ENCODE measurements around the gene PLSCR1.

Gene PLSCR1

DNA sequence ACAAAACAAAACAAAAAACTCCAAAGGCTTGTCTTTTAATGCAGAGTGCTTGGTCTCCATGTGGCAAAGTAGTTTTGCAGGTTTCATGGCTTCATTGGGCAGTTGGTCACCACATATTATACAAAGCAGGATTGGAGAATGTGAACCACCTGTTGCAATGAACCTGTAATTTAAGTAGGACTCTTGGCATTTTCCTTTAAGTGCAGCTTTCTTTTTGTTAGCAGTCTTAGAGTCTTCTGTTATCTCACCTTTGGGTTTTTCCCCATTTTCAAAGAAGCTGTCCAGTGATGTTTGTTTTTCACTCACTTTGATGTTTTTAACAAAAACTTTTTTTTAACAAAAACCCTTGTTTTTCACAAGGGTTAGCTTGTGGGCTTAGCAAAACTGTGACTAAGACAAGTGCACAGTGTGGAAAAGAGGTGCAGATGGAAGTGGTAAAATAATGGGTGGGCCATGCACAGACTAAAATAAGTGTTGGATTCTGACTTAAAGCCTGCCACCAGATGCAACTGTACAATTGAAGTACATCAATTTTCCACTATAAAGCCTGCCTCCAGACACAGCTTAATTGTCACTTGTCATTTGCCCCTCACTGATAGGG lies 2.9 kb upstream of the PLSCR1 start:
- no peaks in the 10 kb centered on the region for H3K9me3 ChIP-seq (ENCODE audit: low read length)

GRCh38 chr3:146546366-146546965 lies 2.1 kb upstream of the PLSCR1 start:
- Histone ChIP-seq H3K9me3 (ENCODE audit: low read length) (no peaks in the 10 kb centered on the region), H3K4me1 (ENCODE audit: insufficient read depth, low read length) (peaks cover 23% of the 10 kb centered on the region), H3K4me3 (ENCODE audit: low read depth in 1 of 2, low read length in 2 of 2) (no peak overlapping the region), H3K9ac (ENCODE audit: low read length) (no peak overlapping the region), H3K27me3 (ENCODE audit: control insufficient read depth in 1 of 2, insufficient read depth in 2 of 2, low read length in 2 of 2) (no peaks in the 10 kb centered on the region), H3K27ac (ENCODE audit: low read depth, low read length) (no peak overlapping the region), H3K36me3 (ENCODE audit: insufficient read depth, low read length) (no peaks in the 10 kb centered on the region)

More for the DNA sequence above, 2.9 kb upstream of the PLSCR1 start:
- no peaks in the 10 kb centered on the region for H3K27me3 ChIP-seq (ENCODE audit: control insufficient read depth in 1 of 2, insufficient read depth in 2 of 2, low read length in 2 of 2)
- no peaks in the 10 kb centered on the region for H3K36me3 ChIP-seq (ENCODE audit: insufficient read depth, low read length)
- H3K4me1 ChIP-seq (ENCODE audit: insufficient read depth, low read length): peaks cover 15% of the 10 kb centered on the region
- H3K4me3 ChIP-seq (ENCODE audit: low read depth in 1 of 2, low read length in 2 of 2): no peak overlapping the region
- no peak overlapping the region for H3K9ac ChIP-seq (ENCODE audit: low read length)
- no peak overlapping the region for H3K27ac ChIP-seq (ENCODE audit: low read depth, low read length)

- H3K27ac ChIP-seq (ENCODE audit: low read depth, low read length): peak overlapping the region; percentile 97
- H3K9me3 ChIP-seq (ENCODE audit: low read length): no peaks in the 10 kb centered on the region
- H3K36me3 ChIP-seq (ENCODE audit: insufficient read depth, low read length): no peaks in the 10 kb centered on the region
- peak overlapping the region; percentile 58 for H3K9ac ChIP-seq (ENCODE audit: low read length)
- peaks cover 18% of the 10 kb centered on the region for H3K4me1 ChIP-seq (ENCODE audit: insufficient read depth, low read length)
- no peaks in the 10 kb centered on the region for H3K27me3 ChIP-seq (ENCODE audit: control insufficient read depth in 1 of 2, insufficient read depth in 2 of 2, low read length in 2 of 2)
- H3K4me3 ChIP-seq (ENCODE audit: low read depth in 1 of 2, low read length in 2 of 2): peak overlapping the region; percentile 77 to 90
Measured at GRCh38 chr3:146544929-146545528, 622 bp upstream of the PLSCR1 start.

DNA sequence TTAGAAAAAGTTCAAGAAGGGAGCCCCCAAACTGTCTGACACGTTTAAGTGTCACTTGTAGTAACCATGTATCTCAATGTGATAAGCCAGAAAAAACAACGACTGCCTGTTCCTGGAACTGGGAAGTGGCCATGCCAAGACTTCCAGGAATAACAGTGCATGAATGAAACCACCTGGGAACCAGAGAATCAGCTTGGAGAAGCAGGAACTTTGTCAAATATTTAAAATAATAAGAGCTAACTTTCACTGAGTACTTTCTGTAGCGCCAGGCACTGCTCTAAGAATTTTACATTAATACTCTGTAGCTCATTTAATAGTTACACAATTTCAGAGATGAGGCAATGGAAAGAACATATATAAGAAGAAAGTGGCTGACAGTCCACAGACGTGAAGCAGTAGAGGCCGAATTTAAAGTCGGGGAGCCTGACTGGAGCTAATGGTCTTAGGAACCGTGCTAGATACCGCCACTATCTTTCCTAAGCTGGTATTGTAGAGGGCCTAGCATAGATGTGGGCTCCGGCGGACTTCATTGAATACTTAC lies 876 bp downstream of the PLSCR1 start:
- no peaks in the 10 kb centered on the region for H3K36me3 ChIP-seq (ENCODE audit: insufficient read depth, low read length)
- H3K27me3 ChIP-seq (ENCODE audit: control insufficient read depth in 1 of 2, insufficient read depth in 2 of 2, low read length in 2 of 2): no peaks in the 10 kb centered on the region
- peak overlapping the region; percentile 97 for H3K27ac ChIP-seq (ENCODE audit: low read depth, low read length)
- H3K9me3 ChIP-seq (ENCODE audit: low read length): no peaks in the 10 kb centered on the region
- H3K4me3 ChIP-seq (ENCODE audit: low read depth in 1 of 2, low read length in 2 of 2): peak overlapping the region; percentile 77 to 90
- H3K9ac ChIP-seq (ENCODE audit: low read length): peak overlapping the region; percentile 58
- peaks cover 18% of the 10 kb centered on the region for H3K4me1 ChIP-seq (ENCODE audit: insufficient read depth, low read length)

DNA sequence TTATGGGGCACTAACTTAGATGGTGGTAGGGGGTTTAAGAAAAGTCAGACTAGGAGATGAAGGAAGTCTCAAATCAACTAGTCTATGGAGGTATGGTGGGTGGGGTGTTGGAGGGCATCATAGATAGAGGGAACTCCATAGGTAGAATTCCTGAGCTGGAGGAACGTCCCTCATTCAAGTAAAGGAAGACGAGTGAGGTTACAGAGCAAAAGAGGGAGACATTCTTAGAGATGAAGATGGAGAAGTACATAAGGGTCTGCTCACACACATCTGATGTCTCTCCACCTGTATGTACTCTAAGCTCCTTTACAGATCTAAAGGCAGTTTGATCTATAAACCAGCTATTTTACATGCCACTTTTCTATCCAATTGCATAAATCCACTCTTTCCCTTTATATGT lies 1.4 kb downstream of the PLSCR1 start:
- H3K9me3 ChIP-seq (ENCODE audit: low read length): no peaks in the 10 kb centered on the region
- peak overlapping the region; percentile 58 for H3K9ac ChIP-seq (ENCODE audit: low read length)
- H3K36me3 ChIP-seq (ENCODE audit: insufficient read depth, low read length): no peaks in the 10 kb centered on the region
- no peaks in the 10 kb centered on the region for H3K27me3 ChIP-seq (ENCODE audit: control insufficient read depth in 1 of 2, insufficient read depth in 2 of 2, low read length in 2 of 2)
- peaks cover 18% of the 10 kb centered on the region for H3K4me1 ChIP-seq (ENCODE audit: insufficient read depth, low read length)
- peak overlapping the region in 1 of 2 donors; percentile 77 for H3K4me3 ChIP-seq (ENCODE audit: low read depth in 1 of 2, low read length in 2 of 2)
- H3K27ac ChIP-seq (ENCODE audit: low read depth, low read length): peak overlapping the region; percentile 97

GRCh38 chr3:146542179-146542578 lies 2.2 kb downstream of the PLSCR1 start:
- H3K9ac ChIP-seq (ENCODE audit: low read length): no peak overlapping the region
- H3K27ac ChIP-seq (ENCODE audit: low read depth, low read length): peak overlapping the region; percentile 35
- peak overlapping the region in 1 of 2 donors; percentile 13 for H3K4me3 ChIP-seq (ENCODE audit: low read depth in 1 of 2, low read length in 2 of 2)
- H3K36me3 ChIP-seq (ENCODE audit: insufficient read depth, low read length): no peaks in the 10 kb centered on the region
- peaks cover 21% of the 10 kb centered on the region for H3K4me1 ChIP-seq (ENCODE audit: insufficient read depth, low read length)
- H3K27me3 ChIP-seq (ENCODE audit: control insufficient read depth in 1 of 2, insufficient read depth in 2 of 2, low read length in 2 of 2): no peaks in the 10 kb centered on the region
- no peaks in the 10 kb centered on the region for H3K9me3 ChIP-seq (ENCODE audit: low read length)

GRCh38 chr3:146540978-146541377 lies 3.4 kb downstream of the PLSCR1 start:
- no peak overlapping the region for H3K9ac ChIP-seq (ENCODE audit: low read length)
- H3K4me1 ChIP-seq (ENCODE audit: insufficient read depth, low read length): peaks cover 31% of the 10 kb centered on the region
- no peaks in the 10 kb centered on the region for H3K27me3 ChIP-seq (ENCODE audit: control insufficient read depth in 1 of 2, insufficient read depth in 2 of 2, low read length in 2 of 2)
- peak overlapping the region; percentile 39 for H3K27ac ChIP-seq (ENCODE audit: low read depth, low read length)
- H3K36me3 ChIP-seq (ENCODE audit: insufficient read depth, low read length): no peaks in the 10 kb centered on the region
- H3K9me3 ChIP-seq (ENCODE audit: low read length): no peaks in the 10 kb centered on the region
- H3K4me3 ChIP-seq (ENCODE audit: low read depth in 1 of 2, low read length in 2 of 2): no peak overlapping the region

DNA sequence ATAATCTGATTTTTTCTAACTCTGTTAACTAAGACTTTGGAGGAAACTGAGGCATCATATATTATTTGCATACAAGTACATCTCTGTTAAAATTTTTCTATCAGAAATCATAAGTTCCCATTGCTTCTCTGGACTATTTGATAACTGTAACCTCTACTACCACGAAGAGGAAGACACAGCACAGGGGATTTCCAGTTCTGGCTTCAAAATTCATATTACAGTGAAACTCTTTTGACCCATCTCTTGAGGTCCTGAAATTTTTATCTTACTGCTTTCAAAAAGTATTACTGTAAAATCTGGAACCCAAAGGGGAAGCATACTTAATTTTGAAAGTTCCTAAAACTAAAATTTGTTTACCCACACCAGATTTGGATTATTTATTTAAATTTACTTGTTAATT lies 4.2 kb downstream of the PLSCR1 start:
- H3K27ac ChIP-seq (ENCODE audit: low read depth, low read length): no peak overlapping the region

DNA sequence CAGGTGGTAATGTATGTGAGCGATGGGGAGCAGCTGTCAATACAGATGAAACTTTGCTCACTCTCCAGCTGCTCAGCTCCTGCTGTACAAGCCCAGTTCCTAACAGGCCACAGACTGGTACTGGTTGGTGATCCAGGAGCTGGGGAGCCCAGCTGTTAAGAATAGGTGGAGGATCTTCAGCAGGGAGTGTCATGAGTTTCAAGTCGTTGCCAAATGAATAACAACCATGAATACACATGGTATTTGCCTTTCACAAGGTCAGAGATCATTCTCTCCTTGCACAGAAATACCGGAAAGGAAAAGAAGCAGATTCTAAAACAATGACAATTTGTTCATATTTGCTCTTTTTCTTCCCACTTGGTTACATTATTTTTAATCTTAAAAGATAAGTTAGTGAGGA lies 5.1 kb downstream of the PLSCR1 start:
- Histone ChIP-seq H3K36me3 (ENCODE audit: insufficient read depth, low read length) (no peaks in the 10 kb centered on the region), H3K27ac (ENCODE audit: low read depth, low read length) (no peak overlapping the region), H3K4me1 (ENCODE audit: insufficient read depth, low read length) (peaks cover 31% of the 10 kb centered on the region), H3K4me3 (ENCODE audit: low read depth in 1 of 2, low read length in 2 of 2) (no peak overlapping the region), H3K9ac (ENCODE audit: low read length) (no peak overlapping the region), H3K27me3 (ENCODE audit: control insufficient read depth in 1 of 2, insufficient read depth in 2 of 2, low read length in 2 of 2) (no peaks in the 10 kb centered on the region), H3K9me3 (ENCODE audit: low read length) (no peaks in the 10 kb centered on the region)

More for the DNA sequence above, 4.2 kb downstream of the PLSCR1 start:
- no peak overlapping the region for H3K9ac ChIP-seq (ENCODE audit: low read length)
- no peaks in the 10 kb centered on the region for H3K27me3 ChIP-seq (ENCODE audit: control insufficient read depth in 1 of 2, insufficient read depth in 2 of 2, low read length in 2 of 2)
- H3K36me3 ChIP-seq (ENCODE audit: insufficient read depth, low read length): no peaks in the 10 kb centered on the region
- H3K9me3 ChIP-seq (ENCODE audit: low read length): no peaks in the 10 kb centered on the region
- H3K4me3 ChIP-seq (ENCODE audit: low read depth in 1 of 2, low read length in 2 of 2): no peak overlapping the region
- peaks cover 31% of the 10 kb centered on the region for H3K4me1 ChIP-seq (ENCODE audit: insufficient read depth, low read length)

GRCh38 chr3:146537603-146538002 lies 6.8 kb downstream of the PLSCR1 start:
- no peaks in the 10 kb centered on the region for H3K36me3 ChIP-seq (ENCODE audit: insufficient read depth, low read length)
- H3K9me3 ChIP-seq (ENCODE audit: low read length): no peaks in the 10 kb centered on the region
- no peaks in the 10 kb centered on the region for H3K27me3 ChIP-seq (ENCODE audit: control insufficient read depth in 1 of 2, insufficient read depth in 2 of 2, low read length in 2 of 2)
- no peak overlapping the region for H3K27ac ChIP-seq (ENCODE audit: low read depth, low read length)
- H3K4me3 ChIP-seq (ENCODE audit: low read depth in 1 of 2, low read length in 2 of 2): no peak overlapping the region
- peaks cover 25% of the 10 kb centered on the region for H3K4me1 ChIP-seq (ENCODE audit: insufficient read depth, low read length)
- no peak overlapping the region for H3K9ac ChIP-seq (ENCODE audit: low read length)

- H3K9me3 ChIP-seq (ENCODE audit: low read length): no peaks in the 10 kb centered on the region
Measured at GRCh38 chr3:146536681-146537080, 7.7 kb downstream of the PLSCR1 start.

More at GRCh38 chr3:146536681-146537080, 7.7 kb downstream of the PLSCR1 start:
- Histone ChIP-seq H3K4me1 (ENCODE audit: insufficient read depth, low read length) (peaks cover 17% of the 10 kb centered on the region), H3K27ac (ENCODE audit: low read depth, low read length) (no peak overlapping the region), H3K36me3 (ENCODE audit: insufficient read depth, low read length) (peaks cover 5% of the 10 kb centered on the region), H3K27me3 (ENCODE audit: control insufficient read depth in 1 of 2, insufficient read depth in 2 of 2, low read length in 2 of 2) (no peaks in the 10 kb centered on the region), H3K4me3 (ENCODE audit: low read depth in 1 of 2, low read length in 2 of 2) (no peak overlapping the region), H3K9ac (ENCODE audit: low read length) (no peak overlapping the region)

Data from muscle layer of colon (tissue), 2 donors.